Coronary artery (tissue), 2 donors: ENCODE measurements around the gene TTC28.
A peak's percentile ranks its signal among the peaks of the same experiment; 100 is the strongest.

ENCODE experiments used
- DNase-seq: peaks from one replicate; pipeline ENCODE4 v3.0.0-alpha.2; 2017; ENCODE audit warnings: low spot score
- H3K27ac ChIP-seq, 2 donors: fragments of 200-600 bp; sonication (generic); one replicate each; pipeline ENCODE4 v1.5.1; 2016 to 2019
- H3K4me3 ChIP-seq: fragments of 200-600 bp; sonication (generic); 2 replicates; pipeline ENCODE4 v1.5.1; 2016; ENCODE audit warnings: mild to moderate bottlenecking, moderate library complexity
- TF ChIP-seq, protein P1 (sequence below): fragments of 200-600 bp; sonication (generic); IDR thresholded peaks from one replicate; pipeline ENCODE4 v1.5.1; 2019; ENCODE audit warnings: antibody characterized with exemption

TTC28 gene

DNA sequence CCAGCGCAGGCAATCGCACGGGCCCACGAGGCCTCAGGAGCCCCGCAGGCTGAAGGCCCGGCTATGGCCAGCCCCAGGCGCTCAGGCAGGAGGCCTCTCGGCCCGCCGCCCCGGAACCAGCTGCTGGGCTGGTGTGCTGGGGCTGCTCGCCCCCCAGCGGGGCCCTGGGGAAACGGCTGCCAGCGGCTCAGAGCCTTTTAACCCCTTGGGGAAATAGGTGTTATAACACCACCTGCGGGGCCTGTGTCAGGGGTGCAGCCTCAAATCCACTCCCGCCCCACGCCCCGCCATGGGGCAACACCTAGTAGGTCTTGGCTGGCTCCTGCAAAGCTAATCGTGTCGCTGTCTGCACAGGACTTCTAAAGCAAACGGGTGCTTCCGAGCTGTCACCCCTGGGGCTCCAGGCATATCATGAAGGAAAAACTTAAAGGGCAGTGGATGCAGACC, 237.4 kb downstream of the TTC28 start:
- TF ChIP-seq, protein P1, sequence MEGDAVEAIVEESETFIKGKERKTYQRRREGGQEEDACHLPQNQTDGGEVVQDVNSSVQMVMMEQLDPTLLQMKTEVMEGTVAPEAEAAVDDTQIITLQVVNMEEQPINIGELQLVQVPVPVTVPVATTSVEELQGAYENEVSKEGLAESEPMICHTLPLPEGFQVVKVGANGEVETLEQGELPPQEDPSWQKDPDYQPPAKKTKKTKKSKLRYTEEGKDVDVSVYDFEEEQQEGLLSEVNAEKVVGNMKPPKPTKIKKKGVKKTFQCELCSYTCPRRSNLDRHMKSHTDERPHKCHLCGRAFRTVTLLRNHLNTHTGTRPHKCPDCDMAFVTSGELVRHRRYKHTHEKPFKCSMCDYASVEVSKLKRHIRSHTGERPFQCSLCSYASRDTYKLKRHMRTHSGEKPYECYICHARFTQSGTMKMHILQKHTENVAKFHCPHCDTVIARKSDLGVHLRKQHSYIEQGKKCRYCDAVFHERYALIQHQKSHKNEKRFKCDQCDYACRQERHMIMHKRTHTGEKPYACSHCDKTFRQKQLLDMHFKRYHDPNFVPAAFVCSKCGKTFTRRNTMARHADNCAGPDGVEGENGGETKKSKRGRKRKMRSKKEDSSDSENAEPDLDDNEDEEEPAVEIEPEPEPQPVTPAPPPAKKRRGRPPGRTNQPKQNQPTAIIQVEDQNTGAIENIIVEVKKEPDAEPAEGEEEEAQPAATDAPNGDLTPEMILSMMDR = peak; percentile 34
- Histone ChIP-seq H3K4me3 (peak overlapping the region; percentile 77), H3K27ac (peak overlapping the region; percentile 84 to 85)
- peak; percentile 83 for DNase-seq

DNA sequence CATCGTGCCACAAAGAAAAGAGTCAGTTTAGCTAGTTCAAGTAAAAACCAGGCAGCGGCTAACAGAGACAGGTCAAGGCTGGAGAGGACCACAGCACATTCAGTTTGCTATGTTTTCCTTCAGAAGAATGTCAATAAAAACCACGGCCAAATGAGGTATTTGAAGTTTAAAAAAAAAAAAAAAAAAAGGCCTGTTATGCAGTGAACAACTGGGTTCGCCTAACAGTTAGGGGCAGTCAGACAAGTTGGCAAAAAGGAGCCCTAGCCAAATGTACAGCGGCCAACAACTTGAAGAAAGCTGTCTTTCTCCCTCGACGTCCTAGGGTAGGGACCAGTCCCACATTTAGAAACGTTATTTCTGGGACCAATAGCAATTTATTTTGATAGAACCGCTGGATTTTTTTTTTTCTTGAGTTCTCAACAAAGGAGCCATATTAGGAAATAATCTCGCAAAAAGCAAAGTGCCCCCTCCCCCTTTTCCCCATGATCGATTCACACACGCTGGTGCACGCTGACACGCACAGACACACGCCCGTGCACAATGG, 237.8 kb downstream of the TTC28 start:
- Histone ChIP-seq H3K4me3 (peak overlapping the region; percentile 77), H3K27ac (peak overlapping the region; percentile 84 to 85)
- TF ChIP-seq, protein P1 = no peak
- DNase-seq = no peak

DNA sequence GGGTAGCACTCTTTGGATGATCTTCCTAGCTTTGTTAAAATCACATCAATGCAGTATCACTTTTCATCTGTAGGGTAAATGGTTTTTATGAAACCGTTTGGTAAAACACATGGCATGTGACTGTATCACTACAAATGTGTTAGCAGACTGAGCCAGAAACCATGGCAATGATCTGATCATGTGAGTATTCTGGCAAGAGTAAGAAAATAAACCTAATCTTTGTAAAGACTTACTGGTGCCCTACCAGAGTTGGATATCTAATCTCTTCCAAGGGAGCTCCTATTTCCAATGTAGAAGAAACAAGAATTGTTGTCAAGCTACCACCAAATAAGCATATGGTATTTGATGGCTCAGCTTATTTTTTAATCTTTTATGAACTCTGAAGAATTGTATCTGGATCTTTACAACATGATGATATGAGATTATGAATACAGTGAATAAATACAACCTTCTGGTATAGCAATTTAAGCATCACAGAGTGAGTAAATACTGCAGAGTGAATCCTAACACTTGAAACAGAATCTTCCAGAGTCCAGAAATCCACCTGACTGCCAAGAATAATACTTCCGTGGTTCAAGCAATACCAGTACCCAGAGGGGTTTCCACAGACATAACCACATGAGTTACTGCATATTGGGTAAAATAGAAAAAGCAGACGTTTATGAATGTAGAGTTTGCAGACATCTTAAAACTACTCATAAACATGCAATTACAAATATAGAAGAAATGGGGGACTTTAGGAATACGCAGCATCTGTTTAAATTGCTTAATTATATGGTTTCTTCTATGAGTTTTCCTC, 238.8 kb downstream of the TTC28 start:
- TF ChIP-seq, protein P1 = no peak
- Histone ChIP-seq H3K27ac (peak overlapping the region; percentile 84 to 85), H3K4me3 (peak overlapping the region; percentile 25)
- DNase-seq = no peak

DNA sequence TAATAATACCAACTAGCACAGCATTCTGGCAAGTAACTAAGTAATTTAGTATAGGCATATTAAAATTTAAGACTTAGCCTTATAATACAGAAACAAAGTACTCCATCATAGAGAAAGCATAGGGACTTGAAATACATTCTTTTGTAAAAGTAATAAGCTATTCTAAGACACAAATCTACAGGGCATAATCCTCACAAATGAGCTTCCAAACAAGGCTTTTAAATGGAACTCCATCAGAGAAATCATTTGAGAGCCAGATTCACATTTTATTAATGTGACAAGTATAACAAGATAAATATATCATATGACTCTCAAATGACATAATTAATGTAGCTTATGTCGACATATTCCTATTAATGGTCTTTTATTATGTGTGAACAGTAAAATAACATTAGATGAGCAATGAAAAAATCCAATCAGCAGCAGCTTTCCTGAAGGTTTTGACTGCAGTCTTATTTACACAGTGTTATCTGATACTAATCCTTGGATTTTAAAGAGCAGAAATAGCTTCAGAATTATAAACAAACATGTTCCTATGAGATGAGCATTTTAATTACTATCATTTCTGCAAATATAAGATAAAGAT, 241.4 kb downstream of the TTC28 start:
- DNase-seq = no peak
- TF ChIP-seq, protein P1 = no peak
- Histone ChIP-seq H3K27ac (no peak overlapping the region), H3K4me3 (no peak overlapping the region)

DNA sequence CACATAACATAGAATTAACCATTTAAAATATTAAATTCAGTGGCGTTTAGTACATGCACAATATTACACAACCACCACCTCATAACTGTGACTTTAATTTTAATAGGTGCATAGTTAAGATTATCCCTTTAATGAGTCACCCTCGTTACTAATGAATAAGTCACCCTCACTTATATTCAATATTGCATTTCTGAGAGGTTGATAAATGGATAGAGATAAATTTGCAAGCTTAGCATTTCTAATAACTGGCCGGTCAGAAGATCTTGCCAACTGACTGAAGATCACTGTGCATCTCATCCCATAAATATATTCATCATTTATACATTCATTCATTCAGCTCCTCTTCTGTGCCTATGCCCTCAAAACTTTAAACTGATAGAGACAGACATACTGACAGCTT, 243.7 kb downstream of the TTC28 start:
- no peak overlapping the region for H3K4me3 ChIP-seq
- H3K27ac ChIP-seq = no peak overlapping the region
- TF ChIP-seq, protein P1 = no peak
- DNase-seq = no peak

DNA sequence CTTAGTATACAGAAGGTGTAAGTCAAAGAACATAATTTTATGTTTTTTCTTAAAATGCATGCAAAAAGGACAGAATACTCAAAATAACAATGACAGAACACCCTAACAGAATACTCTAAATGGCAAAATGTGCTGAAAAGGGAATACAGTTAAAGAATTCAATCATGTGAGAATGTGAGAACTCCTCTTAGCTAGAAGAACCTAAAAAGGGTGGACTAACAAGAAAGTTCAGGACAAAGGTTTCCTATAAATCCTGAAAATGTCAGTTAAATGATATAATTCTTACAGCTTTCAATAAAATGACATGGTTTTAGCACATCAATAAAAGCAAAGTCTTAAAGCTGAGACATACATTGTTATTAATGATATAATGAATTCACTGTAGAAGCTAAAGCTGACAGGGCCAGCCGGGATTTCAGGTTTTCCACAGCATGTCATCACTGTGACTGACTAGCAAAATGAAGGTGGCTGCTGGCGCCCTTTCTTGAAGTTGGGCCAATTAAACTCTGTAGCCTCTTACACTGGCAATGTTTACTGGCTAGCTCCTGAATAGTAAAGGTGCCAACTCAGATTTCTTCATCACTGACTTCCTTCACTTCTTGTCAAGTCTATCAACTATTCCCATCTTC, 244.4 kb downstream of the TTC28 start:
- TF ChIP-seq, protein P1 = no peak
- H3K27ac ChIP-seq = no peak overlapping the region
- H3K4me3 ChIP-seq = no peak overlapping the region
- DNase-seq = no peak
